Calu3 (cell line): ENCODE data around the gene BOLA1. TPM values are rescaled to one million over a fixed set of nuclear protein-coding genes. Genes with fewer than 3 reads are reported as not detected.
A peak's percentile ranks its signal among the peaks of the same experiment; 100 is the strongest.
"Not testable (repeated sequence)": the region's sequence is repeated elsewhere in the genome, so short reads cannot be mapped to it uniquely, and the experiment has no call there.

ENCODE experiments used
- Bru-seq: library from RNA; stranded (reverse); fragments of 400-500 nt; gene quantifications from one replicate; lab custom pipeline; 2021; lab: Mats Ljungman, UMichigan
- BruChase-seq, 2 experiments: library from RNA; stranded (reverse); fragments of 400-500 nt; gene quantifications; one replicate each; lab custom pipeline; 2021; lab: Mats Ljungman, UMichigan
- BruUV-seq: library from RNA; stranded (reverse); fragments of 400-500 nt; replicated peaks from 2 replicates; lab custom pipeline; 2021; lab: Mats Ljungman, UMichigan
- CTCF ChIA-PET: fragments of 300-600 bp; sonication (Branson Sonifier 250); formaldehyde crosslinking; loops from one replicate; lab custom pipeline; 2022; ENCODE audit warnings: antibody characterized with exemption; lab: Charles Lee
- DNase-seq: peaks from one replicate; pipeline ENCODE4 v3.0.0; 2022
- H3K27ac Mint-ChIP-seq: one replicate; pipeline ENCODE4 v1.8.0; 2022; ENCODE audit warnings: mixed read lengths; ENCODE audit not compliant: unreplicated experiment
- H3K27me3 Mint-ChIP-seq: one replicate; pipeline ENCODE4 v1.8.0; 2022; ENCODE audit warnings: mixed read lengths; ENCODE audit not compliant: unreplicated experiment
- H3K36me3 Mint-ChIP-seq: one replicate; pipeline ENCODE4 v1.8.0; 2022; ENCODE audit warnings: mild to moderate bottlenecking, moderate library complexity, mixed read lengths; ENCODE audit not compliant: insufficient read depth, unreplicated experiment
- H3K4me1 Mint-ChIP-seq: one replicate; pipeline ENCODE4 v1.8.0; 2022; ENCODE audit warnings: mild to moderate bottlenecking, low read depth, mixed read lengths; ENCODE audit not compliant: unreplicated experiment
- H3K4me3 Mint-ChIP-seq: one replicate; pipeline ENCODE4 v1.8.0; 2022; ENCODE audit warnings: mild to moderate bottlenecking, low read depth, moderate library complexity, mixed read lengths; ENCODE audit not compliant: unreplicated experiment
- H3K9me3 Mint-ChIP-seq: one replicate; pipeline ENCODE4 v1.8.0; 2022; ENCODE audit warnings: low read depth, mixed read lengths; ENCODE audit not compliant: unreplicated experiment
- intact Hi-C: fragments of 100-400 bp; cut with micrococcal nuclease; formaldehyde crosslinking; loops from one replicate; pipeline ENCODE4 v1.10.0; 2022; ENCODE audit not compliant: unreplicated experiment
- long read RNA-seq: library from polyadenylated mRNA; stranded (forward); transcript quantifications from one replicate; pipeline ENCODE4 v2.0.0, GENCODE V29; 2022
- total RNA-seq: library from RNA; stranded (reverse); gene quantifications from 2 replicates; pipeline ENCODE4 v1.2.3, GENCODE V29; 2022
- TF ChIP-seq, protein P1 (sequence below): fragments of 200-600 bp; IDR thresholded peaks from one replicate; pipeline ENCODE4 v1.8.0; 2022; ENCODE audit warnings: antibody characterized with exemption; ENCODE audit not compliant: unreplicated experiment

The BOLA1 gene
- total RNA-seq (13.5 and 15.5 TPM in 2 replicates), Bru-seq, nascent RNA (percentile 43 among the genes with signal in this experiment), BruChase-seq, experiment 1, labeled RNA remaining after a 6-hour chase (percentile 38 among the genes with signal in this experiment), BruChase-seq, experiment 2, labeled RNA remaining after a 2-hour chase (percentile 40 among the genes with signal in this experiment)
- long read RNA-seq, transcript BOLA1-202 (2 exons, 859 nt) = major isoform, 17 of 30 reads
- long read RNA-seq, partial matches to known transcripts = 1 of 30 reads
- long read RNA-seq, other reads (novel, unspliced or antisense) = 11 of 30 reads

- H3K4me1 Mint-ChIP-seq = peaks cover 19% of the 10 kb centered on the region
- H3K27me3 Mint-ChIP-seq = no peaks in the 10 kb centered on the region
- H3K27ac Mint-ChIP-seq = peak within 1 kb of the TSS; percentile 77
- peak; percentile 95 for DNase-seq
- peaks cover 22% of the 10 kb centered on the region for H3K36me3 Mint-ChIP-seq
- no TSS peak for BruUV-seq
- peak within 1 kb of the TSS; percentile 77 for H3K4me3 Mint-ChIP-seq
- intact Hi-C loops = loop anchor here (10.0 kb wide), 1 partner anchor 285 kb away; no protein-coding TSS in a partner anchor
- CTCF ChIA-PET = interaction anchor here (0.9 kb wide), 1 partner anchor 11 kb away, joined by 3 read pairs; a partner anchor contains a TSS
- no peaks in the 10 kb centered on the region for H3K9me3 Mint-ChIP-seq
- TF ChIP-seq, protein P1, sequence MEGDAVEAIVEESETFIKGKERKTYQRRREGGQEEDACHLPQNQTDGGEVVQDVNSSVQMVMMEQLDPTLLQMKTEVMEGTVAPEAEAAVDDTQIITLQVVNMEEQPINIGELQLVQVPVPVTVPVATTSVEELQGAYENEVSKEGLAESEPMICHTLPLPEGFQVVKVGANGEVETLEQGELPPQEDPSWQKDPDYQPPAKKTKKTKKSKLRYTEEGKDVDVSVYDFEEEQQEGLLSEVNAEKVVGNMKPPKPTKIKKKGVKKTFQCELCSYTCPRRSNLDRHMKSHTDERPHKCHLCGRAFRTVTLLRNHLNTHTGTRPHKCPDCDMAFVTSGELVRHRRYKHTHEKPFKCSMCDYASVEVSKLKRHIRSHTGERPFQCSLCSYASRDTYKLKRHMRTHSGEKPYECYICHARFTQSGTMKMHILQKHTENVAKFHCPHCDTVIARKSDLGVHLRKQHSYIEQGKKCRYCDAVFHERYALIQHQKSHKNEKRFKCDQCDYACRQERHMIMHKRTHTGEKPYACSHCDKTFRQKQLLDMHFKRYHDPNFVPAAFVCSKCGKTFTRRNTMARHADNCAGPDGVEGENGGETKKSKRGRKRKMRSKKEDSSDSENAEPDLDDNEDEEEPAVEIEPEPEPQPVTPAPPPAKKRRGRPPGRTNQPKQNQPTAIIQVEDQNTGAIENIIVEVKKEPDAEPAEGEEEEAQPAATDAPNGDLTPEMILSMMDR = no peak
Measured at GRCh38 chr1:149899460-149900284, at the start of gene BOLA1. Gene BOLA1 (plus strand): TSS chr1:149899568. CDS start chr1:149900060, 492 bp downstream.

- TF ChIP-seq, protein P1 = no peak
- DNase-seq = no peak
- H3K4me3 Mint-ChIP-seq = peak overlapping the region; percentile 84
- H3K4me1 Mint-ChIP-seq = peaks cover 48% of the 10 kb centered on the region
- H3K9me3 Mint-ChIP-seq = no peaks in the 10 kb centered on the region
- no TSS peak for BruUV-seq
- H3K36me3 Mint-ChIP-seq = peaks cover 50% of the 10 kb centered on the region
- peak overlapping the region; percentile 94 for H3K27ac Mint-ChIP-seq
- intact Hi-C loops = no loop called here
- no peaks in the 10 kb centered on the region for H3K27me3 Mint-ChIP-seq
- CTCF ChIA-PET = no interaction called here
Measured at GRCh38 chr1:149849947-149850360, 49.4 kb upstream of the BOLA1 start.

GRCh38 chr1:149850732-149851345 lies 48.5 kb upstream of the BOLA1 start:
- H3K9me3 Mint-ChIP-seq, H3K27ac Mint-ChIP-seq, intact Hi-C loops, DNase-seq, H3K4me3 Mint-ChIP-seq, CTCF ChIA-PET, H3K27me3 Mint-ChIP-seq: not testable (repeated sequence)
- Mint-ChIP-seq H3K4me1 (peaks cover 39% of the 10 kb centered on the region), H3K36me3 (peaks cover 41% of the 10 kb centered on the region)
- BruUV-seq = TSS peak; percentile 77

DNA sequence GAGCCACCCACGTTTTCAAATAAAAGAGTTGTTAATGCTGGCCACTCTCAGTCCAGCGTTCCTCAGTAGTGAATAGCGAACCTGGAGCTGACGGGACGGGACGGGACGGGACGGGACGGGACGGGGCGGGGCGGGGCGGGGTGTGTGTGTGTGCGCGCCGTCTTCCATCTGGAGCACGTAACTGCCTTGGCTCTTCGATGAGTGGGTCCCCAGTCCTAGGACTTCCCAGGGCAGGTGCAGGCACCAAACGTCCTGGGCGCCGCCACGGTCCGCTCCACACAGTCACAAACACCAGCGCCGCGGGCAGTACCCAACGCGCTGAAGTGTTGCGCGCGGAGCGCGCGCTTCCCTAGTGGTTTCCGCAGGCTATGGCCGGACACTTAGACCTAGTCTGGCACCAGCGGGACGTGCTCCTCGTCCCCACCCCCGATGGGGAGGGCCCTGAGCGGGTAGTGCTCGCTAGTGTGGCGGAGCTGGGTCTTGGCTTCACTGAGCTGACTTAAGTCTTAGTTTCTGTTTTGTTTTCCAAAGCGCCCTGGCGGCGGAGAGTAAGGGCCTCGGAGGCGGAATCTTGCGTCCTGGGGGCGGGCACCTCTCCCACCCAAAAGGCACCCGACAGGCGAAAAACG lies 47.7 kb upstream of the BOLA1 start:
- intact Hi-C loops, CTCF ChIA-PET, H3K27ac Mint-ChIP-seq, H3K4me3 Mint-ChIP-seq, H3K9me3 Mint-ChIP-seq, H3K27me3 Mint-ChIP-seq, DNase-seq, BruUV-seq: not testable (repeated sequence)
- Mint-ChIP-seq H3K4me1 (peaks cover 31% of the 10 kb centered on the region), H3K36me3 (peaks cover 36% of the 10 kb centered on the region)

DNA sequence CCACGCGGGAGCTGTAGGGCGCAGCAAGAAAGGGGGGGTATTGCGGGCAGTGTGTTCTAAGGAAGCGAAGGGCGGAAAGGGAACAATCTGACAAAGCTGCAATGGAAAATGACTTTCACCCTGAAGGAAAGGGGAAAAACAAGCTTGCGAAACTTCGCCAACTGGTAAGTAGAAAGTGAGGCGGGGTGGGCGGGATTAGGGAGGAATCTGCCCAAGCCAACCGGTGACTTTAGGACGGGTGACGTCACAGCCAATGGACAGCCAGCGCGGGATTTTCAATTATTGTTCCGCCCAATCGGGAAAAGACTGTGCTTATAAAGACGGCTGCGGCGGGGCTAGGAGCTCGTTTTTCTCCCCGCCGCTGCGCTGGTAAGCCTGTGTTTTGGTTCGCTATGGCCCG lies 47.1 kb upstream of the BOLA1 start:
- not testable (repeated sequence) for H3K27ac Mint-ChIP-seq, BruUV-seq, H3K9me3 Mint-ChIP-seq

DNA sequence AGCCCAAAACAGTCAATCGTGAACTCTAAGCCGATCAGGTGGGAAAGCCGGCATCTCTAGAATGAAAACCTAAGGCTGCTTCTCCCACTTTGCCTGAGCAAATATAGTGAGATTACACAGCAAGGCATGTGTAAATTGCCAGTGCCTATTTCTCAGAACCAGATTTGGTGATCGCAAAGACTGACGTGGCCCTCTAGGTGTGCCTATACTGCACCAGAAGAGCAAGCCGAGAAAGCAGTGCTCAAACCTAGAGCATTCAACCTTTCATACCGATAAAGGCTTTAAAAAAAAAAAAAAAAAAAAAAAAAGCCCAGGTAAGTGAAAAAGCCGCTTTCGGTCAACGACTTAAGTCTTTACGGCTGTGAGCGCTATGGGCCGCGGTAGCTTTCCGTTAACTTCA lies 39.1 kb upstream of the BOLA1 start:
- H3K9me3 Mint-ChIP-seq, BruUV-seq, DNase-seq, intact Hi-C loops, H3K36me3 Mint-ChIP-seq, H3K4me1 Mint-ChIP-seq, H3K4me3 Mint-ChIP-seq, H3K27me3 Mint-ChIP-seq, H3K27ac Mint-ChIP-seq, CTCF ChIA-PET: not testable (repeated sequence)

More for the DNA sequence above, 47.1 kb upstream of the BOLA1 start:
- CTCF ChIA-PET, H3K27me3 Mint-ChIP-seq, intact Hi-C loops, DNase-seq, H3K4me3 Mint-ChIP-seq: not testable (repeated sequence)
- peaks cover 26% of the 10 kb centered on the region for H3K4me1 Mint-ChIP-seq
- peaks cover 31% of the 10 kb centered on the region for H3K36me3 Mint-ChIP-seq

DNA sequence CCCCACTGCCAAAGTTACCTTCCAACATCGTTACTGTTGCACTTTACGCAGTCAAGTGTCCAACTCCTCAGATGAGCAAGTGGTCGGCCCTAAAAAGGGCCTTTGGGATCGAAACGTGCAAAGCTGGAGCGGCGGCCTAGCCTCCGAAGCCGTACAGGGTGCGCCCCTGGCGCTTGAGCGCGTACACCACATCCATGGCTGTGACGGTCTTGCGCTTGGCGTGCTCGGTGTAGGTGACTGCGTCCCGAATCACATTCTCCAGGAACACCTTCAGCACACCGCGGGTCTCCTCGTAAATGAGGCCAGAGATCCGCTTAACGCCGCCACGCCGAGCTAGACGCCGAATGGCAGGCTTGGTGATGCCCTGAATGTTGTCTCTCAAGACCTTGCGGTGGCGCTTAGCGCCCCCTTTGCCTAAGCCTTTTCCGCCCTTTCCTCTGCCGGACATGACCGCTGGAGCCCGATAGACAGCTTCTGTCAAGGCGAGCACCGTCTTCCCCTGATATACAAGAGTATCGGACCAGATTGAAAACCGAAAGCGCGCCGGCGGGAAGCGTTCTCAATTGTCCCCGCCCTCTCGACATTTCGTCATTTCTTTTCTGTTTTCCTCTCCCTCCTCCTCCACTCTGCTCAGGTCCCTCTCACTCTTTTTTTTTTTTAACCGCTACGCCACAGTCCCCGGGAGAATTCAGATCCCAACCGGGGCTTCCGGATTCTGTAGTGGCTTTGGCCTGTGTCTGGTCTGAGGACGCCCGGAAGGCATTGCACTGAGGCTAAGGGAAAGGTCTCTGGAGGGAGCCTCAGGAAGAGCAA lies 38.5 kb upstream of the BOLA1 start:
- H3K36me3 Mint-ChIP-seq, H3K4me1 Mint-ChIP-seq, H3K27me3 Mint-ChIP-seq, H3K4me3 Mint-ChIP-seq, H3K27ac Mint-ChIP-seq, DNase-seq, BruUV-seq, CTCF ChIA-PET, H3K9me3 Mint-ChIP-seq, intact Hi-C loops: not testable (repeated sequence)
